ENCODE data around the gene CHST13.

GRCh38 chr3:126580746-126581145, 56.8 kb downstream of the CHST13 start:
- TF ChIP-seq YY1 (IDR thresholded peaks at IDR 0.05; ENCODE audit: insufficient read depth, insufficient read length) (no peak), ZNF274 (IDR thresholded peaks at IDR 0.05; ENCODE audit: low read depth, low read length) (no peak), SUZ12 (IDR thresholded peaks at IDR 0.05; ENCODE audit: extremely low read depth, insufficient read depth, insufficient read length) (no peak)
